HL-60 (cell line): ENCODE results near the gene SPATA13.

ENCODE experiments used
- CTCF ChIP-seq: IDR thresholded peaks from one replicate; pipeline ENCODE4 v1.5.1; 2011; ENCODE audit warnings: low read length, control low read depth, inconsistent platforms; ENCODE audit not compliant: insufficient read depth
- TF ChIP-seq, protein P1 (sequence below): IDR thresholded peaks from 2 replicates; pipeline ENCODE4 v1.6.1; 2012; ENCODE audit warnings: low read depth; ENCODE audit not compliant: insufficient replicate concordance

DNA sequence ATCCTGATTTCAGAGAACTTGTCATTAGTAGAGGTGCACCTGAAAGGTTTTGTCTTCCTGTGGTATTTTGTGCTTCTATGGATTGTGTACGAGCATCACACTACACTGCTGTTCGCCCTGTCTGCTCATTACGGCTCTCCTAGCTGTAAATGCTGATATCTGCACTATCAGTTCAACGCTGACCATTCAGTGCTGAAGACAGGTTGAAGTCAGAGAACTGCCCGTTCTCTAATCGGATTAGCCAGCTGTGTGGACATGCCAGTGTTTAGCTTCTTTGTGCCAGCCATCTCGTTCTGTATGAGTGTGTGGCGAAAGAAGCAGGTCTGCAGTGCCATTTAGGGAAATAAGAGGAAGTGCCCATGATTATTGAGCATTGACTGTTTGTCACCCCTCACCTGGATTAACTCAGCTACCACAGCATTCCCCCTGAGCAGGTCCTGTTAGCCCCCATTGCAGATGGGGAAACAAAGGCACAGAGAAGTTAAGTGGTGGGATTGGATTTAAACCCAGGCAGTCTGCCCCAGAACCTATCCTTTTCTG is 127.3 kb downstream of the SPATA13 start:
- TF ChIP-seq CTCF: no peak
- TF ChIP-seq, protein P1, sequence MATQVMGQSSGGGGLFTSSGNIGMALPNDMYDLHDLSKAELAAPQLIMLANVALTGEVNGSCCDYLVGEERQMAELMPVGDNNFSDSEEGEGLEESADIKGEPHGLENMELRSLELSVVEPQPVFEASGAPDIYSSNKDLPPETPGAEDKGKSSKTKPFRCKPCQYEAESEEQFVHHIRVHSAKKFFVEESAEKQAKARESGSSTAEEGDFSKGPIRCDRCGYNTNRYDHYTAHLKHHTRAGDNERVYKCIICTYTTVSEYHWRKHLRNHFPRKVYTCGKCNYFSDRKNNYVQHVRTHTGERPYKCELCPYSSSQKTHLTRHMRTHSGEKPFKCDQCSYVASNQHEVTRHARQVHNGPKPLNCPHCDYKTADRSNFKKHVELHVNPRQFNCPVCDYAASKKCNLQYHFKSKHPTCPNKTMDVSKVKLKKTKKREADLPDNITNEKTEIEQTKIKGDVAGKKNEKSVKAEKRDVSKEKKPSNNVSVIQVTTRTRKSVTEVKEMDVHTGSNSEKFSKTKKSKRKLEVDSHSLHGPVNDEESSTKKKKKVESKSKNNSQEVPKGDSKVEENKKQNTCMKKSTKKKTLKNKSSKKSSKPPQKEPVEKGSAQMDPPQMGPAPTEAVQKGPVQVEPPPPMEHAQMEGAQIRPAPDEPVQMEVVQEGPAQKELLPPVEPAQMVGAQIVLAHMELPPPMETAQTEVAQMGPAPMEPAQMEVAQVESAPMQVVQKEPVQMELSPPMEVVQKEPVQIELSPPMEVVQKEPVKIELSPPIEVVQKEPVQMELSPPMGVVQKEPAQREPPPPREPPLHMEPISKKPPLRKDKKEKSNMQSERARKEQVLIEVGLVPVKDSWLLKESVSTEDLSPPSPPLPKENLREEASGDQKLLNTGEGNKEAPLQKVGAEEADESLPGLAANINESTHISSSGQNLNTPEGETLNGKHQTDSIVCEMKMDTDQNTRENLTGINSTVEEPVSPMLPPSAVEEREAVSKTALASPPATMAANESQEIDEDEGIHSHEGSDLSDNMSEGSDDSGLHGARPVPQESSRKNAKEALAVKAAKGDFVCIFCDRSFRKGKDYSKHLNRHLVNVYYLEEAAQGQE: no peak
